Measurements from ENCODE around the gene MAP3K20.

DNA sequence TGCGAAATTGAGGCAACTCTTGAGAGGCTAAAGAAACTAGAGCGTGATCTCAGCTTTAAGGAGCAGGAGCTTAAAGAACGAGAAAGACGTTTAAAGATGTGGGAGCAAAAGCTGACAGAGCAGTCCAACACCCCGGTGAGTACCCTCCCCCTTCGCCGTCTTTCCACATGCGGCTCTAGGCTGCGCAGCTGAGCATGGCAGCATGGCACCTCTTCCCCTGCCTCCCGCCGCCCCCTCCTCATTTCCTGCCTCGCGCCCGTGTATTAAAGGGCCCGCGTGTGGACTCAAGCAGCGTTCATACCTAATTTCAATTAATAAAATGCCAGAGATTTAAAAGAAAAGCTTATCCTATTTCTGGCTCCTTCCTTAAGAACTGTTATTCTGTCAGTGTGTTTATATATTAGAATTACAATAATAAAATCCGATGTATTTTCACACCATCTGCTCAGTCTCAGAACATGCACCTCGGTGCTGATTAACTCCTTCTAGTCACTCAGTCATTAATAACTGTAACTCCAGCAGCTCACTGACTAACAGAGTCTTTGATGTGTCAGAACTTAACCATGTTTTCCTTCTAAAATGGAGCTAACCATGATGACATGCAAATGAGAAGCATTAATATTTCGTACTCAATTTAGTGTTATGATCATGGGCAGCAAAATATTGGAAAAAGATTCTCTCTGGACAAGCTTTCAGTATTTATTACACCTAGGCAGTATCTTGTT lies 141.6 kb downstream of the MAP3K20 start:
- TF ChIP-seq, protein P1, sequence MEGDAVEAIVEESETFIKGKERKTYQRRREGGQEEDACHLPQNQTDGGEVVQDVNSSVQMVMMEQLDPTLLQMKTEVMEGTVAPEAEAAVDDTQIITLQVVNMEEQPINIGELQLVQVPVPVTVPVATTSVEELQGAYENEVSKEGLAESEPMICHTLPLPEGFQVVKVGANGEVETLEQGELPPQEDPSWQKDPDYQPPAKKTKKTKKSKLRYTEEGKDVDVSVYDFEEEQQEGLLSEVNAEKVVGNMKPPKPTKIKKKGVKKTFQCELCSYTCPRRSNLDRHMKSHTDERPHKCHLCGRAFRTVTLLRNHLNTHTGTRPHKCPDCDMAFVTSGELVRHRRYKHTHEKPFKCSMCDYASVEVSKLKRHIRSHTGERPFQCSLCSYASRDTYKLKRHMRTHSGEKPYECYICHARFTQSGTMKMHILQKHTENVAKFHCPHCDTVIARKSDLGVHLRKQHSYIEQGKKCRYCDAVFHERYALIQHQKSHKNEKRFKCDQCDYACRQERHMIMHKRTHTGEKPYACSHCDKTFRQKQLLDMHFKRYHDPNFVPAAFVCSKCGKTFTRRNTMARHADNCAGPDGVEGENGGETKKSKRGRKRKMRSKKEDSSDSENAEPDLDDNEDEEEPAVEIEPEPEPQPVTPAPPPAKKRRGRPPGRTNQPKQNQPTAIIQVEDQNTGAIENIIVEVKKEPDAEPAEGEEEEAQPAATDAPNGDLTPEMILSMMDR (IDR thresholded peaks at IDR 0.05), result no peak
- TF ChIP-seq POLR2A (IDR thresholded peaks at IDR 0.05), result no peak

All from Peyer's patch (tissue), 4 donors.